Peyer's patch (tissue), 4 donors: ENCODE data around the gene NATD1.

Source experiments
- CTCF ChIP-seq, 6 experiments: fragments of 450-650 bp in 4 of 6; fragments of 200-600 bp in 2 of 6; sonication (generic) in 1 of 6; IDR thresholded peaks; one replicate each; pipeline ENCODE4 v1.5.1; 2017 to 2019; ENCODE audit warnings: antibody characterized with exemption in 6 of 6, mild to moderate bottlenecking in 3 of 6, moderate library complexity in 1 of 6
- POLR2A ChIP-seq, 2 donors: fragments of 450-650 bp; IDR thresholded peaks; one replicate each; pipeline ENCODE4 v1.5.1; 2017; ENCODE audit warnings: antibody characterized with exemption in 2 of 2, mild to moderate bottlenecking in 2 of 2, moderate library complexity in 2 of 2

GRCh38 chr17:21272881-21273792, 19.9 kb upstream of the NATD1 start:
- TF ChIP-seq CTCF (IDR thresholded peaks at IDR 0.05) (no peak), POLR2A (IDR thresholded peaks at IDR 0.05) (no peak)
